ENCODE data around the gene ACSL6. TPM values are rescaled to one million over a fixed set of nuclear protein-coding genes. Genes with fewer than 3 reads are reported as not detected.

The ACSL6 gene
- total RNA-seq, 1 donor from 2014 or later = 0.97 TPM

- TF ChIP-seq, protein P1, sequence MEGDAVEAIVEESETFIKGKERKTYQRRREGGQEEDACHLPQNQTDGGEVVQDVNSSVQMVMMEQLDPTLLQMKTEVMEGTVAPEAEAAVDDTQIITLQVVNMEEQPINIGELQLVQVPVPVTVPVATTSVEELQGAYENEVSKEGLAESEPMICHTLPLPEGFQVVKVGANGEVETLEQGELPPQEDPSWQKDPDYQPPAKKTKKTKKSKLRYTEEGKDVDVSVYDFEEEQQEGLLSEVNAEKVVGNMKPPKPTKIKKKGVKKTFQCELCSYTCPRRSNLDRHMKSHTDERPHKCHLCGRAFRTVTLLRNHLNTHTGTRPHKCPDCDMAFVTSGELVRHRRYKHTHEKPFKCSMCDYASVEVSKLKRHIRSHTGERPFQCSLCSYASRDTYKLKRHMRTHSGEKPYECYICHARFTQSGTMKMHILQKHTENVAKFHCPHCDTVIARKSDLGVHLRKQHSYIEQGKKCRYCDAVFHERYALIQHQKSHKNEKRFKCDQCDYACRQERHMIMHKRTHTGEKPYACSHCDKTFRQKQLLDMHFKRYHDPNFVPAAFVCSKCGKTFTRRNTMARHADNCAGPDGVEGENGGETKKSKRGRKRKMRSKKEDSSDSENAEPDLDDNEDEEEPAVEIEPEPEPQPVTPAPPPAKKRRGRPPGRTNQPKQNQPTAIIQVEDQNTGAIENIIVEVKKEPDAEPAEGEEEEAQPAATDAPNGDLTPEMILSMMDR (conservative IDR thresholded peaks at IDR 0.05) = no peak
- no peak overlapping the region for H3K4me3 Mint-ChIP-seq
- H3K27ac Mint-ChIP-seq = no peak overlapping the region
Observed at GRCh38 chr5:131939690-131940345, 71.6 kb downstream of the ACSL6 start.

GRCh38 chr5:131932235-131932634 lies 79.2 kb downstream of the ACSL6 start:
- Mint-ChIP-seq H3K36me3 (no peaks in the 10 kb centered on the region), H3K9me3 (peaks cover 9% of the 10 kb centered on the region), H3K4me3 (no peak overlapping the region), H3K27ac (no peak overlapping the region), H3K4me1 (ENCODE audit: unreplicated experiment) (no peaks in the 10 kb centered on the region), H3K27me3 (peaks cover 7% of the 10 kb centered on the region)
- TF ChIP-seq, protein P1 (conservative IDR thresholded peaks at IDR 0.05) = no peak
- no peak for DNase-seq (ENCODE audit: extremely low spot score, unreplicated experiment)

More at GRCh38 chr5:131939690-131940345, 71.6 kb downstream of the ACSL6 start:
- no peaks in the 10 kb centered on the region for H3K9me3 Mint-ChIP-seq
- H3K27me3 Mint-ChIP-seq = peaks cover 7% of the 10 kb centered on the region
- no peaks in the 10 kb centered on the region for H3K4me1 Mint-ChIP-seq (ENCODE audit: unreplicated experiment)
- no peaks in the 10 kb centered on the region for H3K36me3 Mint-ChIP-seq
- DNase-seq (ENCODE audit: extremely low spot score, unreplicated experiment) = no peak

- H3K4me1 Mint-ChIP-seq (ENCODE audit: unreplicated experiment) = no peaks in the 10 kb centered on the region
- peaks cover 9% of the 10 kb centered on the region for H3K9me3 Mint-ChIP-seq
- H3K27me3 Mint-ChIP-seq = no peaks in the 10 kb centered on the region
- no peak overlapping the region for H3K4me3 Mint-ChIP-seq
- TF ChIP-seq, protein P1 (conservative IDR thresholded peaks at IDR 0.05) = no peak
- H3K36me3 Mint-ChIP-seq = no peaks in the 10 kb centered on the region
- DNase-seq (ENCODE audit: extremely low spot score, unreplicated experiment) = no peak
- no peak overlapping the region for H3K27ac Mint-ChIP-seq
Observed at GRCh38 chr5:131928957-131929356, 82.5 kb downstream of the ACSL6 start.

DNA sequence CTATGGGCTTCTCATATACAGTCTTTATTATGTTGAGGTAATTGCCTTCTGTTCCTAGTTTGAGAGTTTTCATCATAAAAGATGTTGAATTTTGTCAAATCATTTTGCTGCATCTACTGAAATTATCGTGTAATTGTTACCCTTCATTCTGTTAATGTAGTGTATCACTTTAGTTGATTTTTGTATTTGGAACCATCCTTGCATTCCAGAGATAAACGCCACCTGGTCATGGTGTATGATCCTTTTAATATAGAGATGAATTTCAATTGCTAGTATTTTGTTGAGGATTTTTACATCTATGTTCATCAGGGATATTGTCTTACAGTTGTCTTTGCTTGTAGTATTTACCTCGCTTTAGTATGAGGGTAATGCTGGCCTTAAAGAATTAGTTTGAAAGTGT lies 85.3 kb downstream of the ACSL6 start:
- H3K4me3 Mint-ChIP-seq = no peak overlapping the region
- no peaks in the 10 kb centered on the region for H3K27me3 Mint-ChIP-seq
- H3K36me3 Mint-ChIP-seq = no peaks in the 10 kb centered on the region
- H3K4me1 Mint-ChIP-seq (ENCODE audit: unreplicated experiment) = no peaks in the 10 kb centered on the region
- no peak for DNase-seq (ENCODE audit: extremely low spot score, unreplicated experiment)
- H3K27ac Mint-ChIP-seq = no peak overlapping the region
- peaks cover 9% of the 10 kb centered on the region for H3K9me3 Mint-ChIP-seq
- TF ChIP-seq, protein P1 (conservative IDR thresholded peaks at IDR 0.05) = no peak

- peaks cover 18% of the 10 kb centered on the region for H3K27me3 Mint-ChIP-seq
- H3K4me1 Mint-ChIP-seq (ENCODE audit: unreplicated experiment) = no peaks in the 10 kb centered on the region
- no peaks in the 10 kb centered on the region for H3K36me3 Mint-ChIP-seq
- no peak for DNase-seq (ENCODE audit: extremely low spot score, unreplicated experiment)
- no peak overlapping the region for H3K4me3 Mint-ChIP-seq
- H3K9me3 Mint-ChIP-seq = no peaks in the 10 kb centered on the region
- TF ChIP-seq, protein P1 (conservative IDR thresholded peaks at IDR 0.05) = no peak
- H3K27ac Mint-ChIP-seq = no peak overlapping the region
Observed at GRCh38 chr5:131916481-131916880, 95.0 kb downstream of the ACSL6 start.

Measured in type B pancreatic cell (in vitro differentiated cells).